Epithelial cell of proximal tubule (primary cell): ENCODE data around the gene DDX10. TPM values are rescaled to one million over a fixed set of nuclear protein-coding genes. Genes with fewer than 3 reads are reported as not detected.

ENCODE experiments used
- DNase-seq: peaks from one replicate; pipeline ENCODE4 v3.0.0-alpha.2; 2011; ENCODE audit warnings: low read depth
- H3K4me3 ChIP-seq: 2 replicates; pipeline ENCODE4 v1.5.1; 2011; ENCODE audit warnings: low read depth, mild to moderate bottlenecking, low read length
- CTCF ChIP-seq: conservative IDR thresholded peaks from 2 replicates; pipeline ENCODE4 v1.5.1; 2012; ENCODE audit warnings: low read depth, mild to moderate bottlenecking, low read length
- total RNA-seq: library from RNA; depleted of rRNA; stranded (reverse); fragments of >200 nt; gene quantifications from 2 replicates; pipeline ENCODE4 v1.2.3, GENCODE V29; 2015

Gene DDX10
- total RNA-seq, 1 donor from 2014 or later: 28.9 TPM

GRCh38 chr11:108847298-108847990 lies 182.6 kb downstream of the DDX10 start:
- no peak for TF ChIP-seq CTCF
- no peak for DNase-seq
- no peak overlapping the region for H3K4me3 ChIP-seq

GRCh38 chr11:108851781-108852180 lies 186.9 kb downstream of the DDX10 start:
- no peak for DNase-seq

GRCh38 chr11:108852701-108853100 lies 187.8 kb downstream of the DDX10 start:
- TF ChIP-seq CTCF: no peak
- no peak overlapping the region for H3K4me3 ChIP-seq
- no peak for DNase-seq

More at GRCh38 chr11:108851781-108852180, 186.9 kb downstream of the DDX10 start:
- TF ChIP-seq CTCF: no peak
- H3K4me3 ChIP-seq: no peak overlapping the region

- H3K4me3 ChIP-seq: no peak overlapping the region
- DNase-seq: no peak
- TF ChIP-seq CTCF: no peak
Observed at GRCh38 chr11:108853151-108853550, 188.3 kb downstream of the DDX10 start.

GRCh38 chr11:108853864-108854263 lies 189.0 kb downstream of the DDX10 start:
- DNase-seq: no peak
- peak overlapping the region; percentile 28 for H3K4me3 ChIP-seq
- no peak for TF ChIP-seq CTCF

GRCh38 chr11:108854346-108854745 lies 189.5 kb downstream of the DDX10 start:
- TF ChIP-seq CTCF: no peak
- DNase-seq: no peak
- peak overlapping the region; percentile 28 for H3K4me3 ChIP-seq

- no peak overlapping the region for H3K4me3 ChIP-seq
- no peak for TF ChIP-seq CTCF
- DNase-seq: no peak
Observed at GRCh38 chr11:108857382-108857781, 192.5 kb downstream of the DDX10 start.
